ENCODE results near the gene NDUFAF7.
"Not testable (repeated sequence)": the region's sequence is repeated elsewhere in the genome, so short reads cannot be mapped to it uniquely, and the experiment has no call there.

DNA sequence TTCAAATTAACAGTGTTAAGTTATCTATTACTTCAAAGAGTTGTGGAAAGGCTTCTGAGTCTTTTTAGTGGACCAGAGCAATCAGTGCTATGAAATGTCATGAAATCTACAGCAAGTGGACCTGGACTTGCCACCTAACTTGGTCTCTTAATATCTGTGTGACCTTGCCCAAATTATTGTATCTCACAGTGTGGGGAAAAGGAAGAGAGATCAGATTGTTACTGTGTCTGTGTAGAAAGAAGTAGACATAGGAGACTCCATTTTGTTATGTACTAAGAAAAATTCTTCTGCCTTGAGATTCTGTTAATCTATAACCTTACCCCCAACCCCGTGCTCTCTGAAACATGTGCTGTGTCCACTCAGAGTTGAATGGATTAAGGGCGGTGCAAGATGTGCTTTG lies 6.3 kb upstream of the NDUFAF7 start:
- not testable (repeated sequence) for TF ChIP-seq POLR2A (IDR thresholded peaks at IDR 0.05; ENCODE audit: low read length); GATA1 (IDR thresholded peaks at IDR 0.05; ENCODE audit: low read depth, low read length)

Measured in erythroblast (primary cell).